SK-N-MC (cell line): ENCODE measurements around the gene DIPK1C.

Experiments
- EZH2 ChIP-seq: fragments of 200-600 bp; sonication (generic); IDR thresholded peaks from one replicate; pipeline ENCODE4 v1.6.1; 2017; ENCODE audit warnings: antibody characterized with exemption
- FOXP2 ChIP-seq: optimal IDR thresholded peaks from 2 replicates; pipeline ENCODE3; 2011; ENCODE audit warnings: mild to moderate bottlenecking, moderate library complexity; ENCODE audit not compliant: insufficient read depth; ENCODE audit errors: extremely low read length, control extremely low read depth
- POLR2AphosphoS5 ChIP-seq: IDR thresholded peaks from 2 replicates; pipeline ENCODE4 v1.6.1; 2012; ENCODE audit warnings: mild to moderate bottlenecking, low read depth, low read length, borderline replicate concordance

DNA sequence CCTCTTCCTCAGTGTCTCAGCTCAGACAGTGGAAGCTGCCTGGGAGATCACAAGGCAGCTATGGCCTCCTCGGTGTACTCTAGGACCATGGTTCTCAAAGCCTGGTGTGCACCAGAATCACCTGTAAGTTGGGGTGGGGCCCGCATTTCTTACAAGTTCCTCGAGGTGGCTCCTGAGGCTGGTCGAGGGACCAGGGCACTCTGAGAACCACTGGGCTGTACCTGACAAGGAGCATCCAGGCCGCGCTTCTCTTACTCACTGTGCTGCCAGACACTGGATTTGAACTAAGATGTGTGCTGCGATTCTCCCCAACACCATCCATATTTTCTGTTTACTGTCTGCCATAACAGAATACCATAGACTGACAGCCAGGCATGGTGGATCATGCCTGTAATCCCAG is 59.5 kb downstream of the DIPK1C start:
- TF ChIP-seq POLR2AphosphoS5 (no peak), EZH2 (no peak), FOXP2 (no peak)
